Cardiac muscle cell (in vitro differentiated cells and primary cell): ENCODE measurements around the gene NPAS3. TPM values are rescaled to one million over a fixed set of nuclear protein-coding genes. Genes with fewer than 3 reads are reported as not detected.

Experiments
- DNase-seq, 2 donors: peaks; one replicate each; pipeline versions ENCODE4 v3.0.0 to v3.0.0-alpha.2; 2010 to 2017; ENCODE audit warnings: low read depth in 1 of 2, low spot score in 1 of 2
- H3K27ac ChIP-seq: fragments of 200-600 bp; sonication (generic); 2 replicates; pipeline ENCODE4 v1.5.1; 2016
- H3K27me3 ChIP-seq: fragments of 200-600 bp; sonication (generic); 2 replicates; pipeline ENCODE4 v1.6.0; 2016; ENCODE audit warnings: control low read depth
- H3K36me3 ChIP-seq: fragments of 200-600 bp; sonication (generic); 2 replicates; pipeline ENCODE4 v1.5.1; 2016; ENCODE audit warnings: control low read depth
- H3K4me1 ChIP-seq: fragments of 200-600 bp; sonication (generic); 2 replicates; pipeline ENCODE4 v1.8.1; 2017; ENCODE audit warnings: low read depth, mild to moderate bottlenecking, mixed run types
- H3K4me3 ChIP-seq: fragments of 200-600 bp; sonication (generic); 2 replicates; pipeline ENCODE4 v1.5.1; 2016; ENCODE audit warnings: mild to moderate bottlenecking
- H3K9me3 ChIP-seq: fragments of 200-600 bp; sonication (generic); 2 replicates; pipeline ENCODE4 v1.5.1; 2017; ENCODE audit warnings: low read depth, mild to moderate bottlenecking, control low read depth
- CTCF ChIP-seq: IDR thresholded peaks from 2 replicates; pipeline ENCODE4 v1.5.1; 2012; ENCODE audit warnings: low read depth, mild to moderate bottlenecking, low read length
- polyA plus RNA-seq: library from polyadenylated mRNA; unstranded; fragments of >200 nt; fragmentation: Nextera tagmentation; extraction: Ambion mirVana; gene quantifications from 2 replicates; pipeline ENCODE4 v1.2.1, GENCODE V29; 2016
- total RNA-seq: library from RNA; depleted of rRNA; stranded (reverse); fragments of >200 nt; gene quantifications from 2 replicates; pipeline ENCODE4 v1.2.3, GENCODE V29; 2016

Gene NPAS3
- total and polyA plus RNA-seq, 2 experiments from 2014 or later, result 0.18 TPM

- TF ChIP-seq CTCF, result no peak
These were observed 466.4 kb downstream of the NPAS3 start for GRCh38 chr14:33404964-33405574.

GRCh38 chr14:33406766-33407165 lies 468.1 kb downstream of the NPAS3 start:
- no peak overlapping the region for H3K27ac ChIP-seq

More at GRCh38 chr14:33404964-33405574, 466.4 kb downstream of the NPAS3 start:
- no peak for DNase-seq
- Histone ChIP-seq H3K4me3 (no peak overlapping the region), H3K27me3 (no peaks in the 10 kb centered on the region), H3K27ac (no peak overlapping the region), H3K9me3 (no peaks in the 10 kb centered on the region), H3K4me1 (no peaks in the 10 kb centered on the region), H3K36me3 (no peaks in the 10 kb centered on the region)

GRCh38 chr14:33408291-33408690 lies 469.6 kb downstream of the NPAS3 start:
- TF ChIP-seq CTCF, result no peak
- no peaks in the 10 kb centered on the region for H3K36me3 ChIP-seq
- no peak overlapping the region for H3K4me3 ChIP-seq
- H3K27me3 ChIP-seq, result no peaks in the 10 kb centered on the region
- DNase-seq, result no peak
- no peak overlapping the region for H3K27ac ChIP-seq
- H3K4me1 ChIP-seq, result no peaks in the 10 kb centered on the region
- H3K9me3 ChIP-seq, result no peaks in the 10 kb centered on the region

More at GRCh38 chr14:33406766-33407165, 468.1 kb downstream of the NPAS3 start:
- Histone ChIP-seq H3K4me1 (no peaks in the 10 kb centered on the region), H3K36me3 (no peaks in the 10 kb centered on the region), H3K9me3 (no peaks in the 10 kb centered on the region), H3K4me3 (no peak overlapping the region), H3K27me3 (no peaks in the 10 kb centered on the region)
- TF ChIP-seq CTCF, result no peak
- DNase-seq, result no peak

GRCh38 chr14:33412450-33412849 lies 473.8 kb downstream of the NPAS3 start:
- Histone ChIP-seq H3K9me3 (no peaks in the 10 kb centered on the region), H3K4me3 (no peak overlapping the region), H3K4me1 (no peaks in the 10 kb centered on the region), H3K27ac (no peak overlapping the region), H3K27me3 (peaks cover 11% of the 10 kb centered on the region), H3K36me3 (no peaks in the 10 kb centered on the region)
- DNase-seq, result no peak
- TF ChIP-seq CTCF, result no peak

- Histone ChIP-seq H3K4me3 (no peak overlapping the region), H3K27ac (no peak overlapping the region), H3K9me3 (no peaks in the 10 kb centered on the region), H3K36me3 (no peaks in the 10 kb centered on the region), H3K4me1 (no peaks in the 10 kb centered on the region), H3K27me3 (peaks cover 11% of the 10 kb centered on the region)
- TF ChIP-seq CTCF, result no peak
- DNase-seq, result no peak
These were observed 474.7 kb downstream of the NPAS3 start for GRCh38 chr14:33413381-33413780.

- Histone ChIP-seq H3K4me1 (no peaks in the 10 kb centered on the region), H3K27ac (no peak overlapping the region), H3K27me3 (peaks cover 11% of the 10 kb centered on the region), H3K4me3 (no peak overlapping the region), H3K9me3 (no peaks in the 10 kb centered on the region), H3K36me3 (no peaks in the 10 kb centered on the region)
- TF ChIP-seq CTCF, result no peak
- DNase-seq, result peak in 1 of 2 donors; percentile 7
These were observed 475.4 kb downstream of the NPAS3 start for GRCh38 chr14:33414041-33414440.
